Measurements from ENCODE around the gene KLHL14.

DNA sequence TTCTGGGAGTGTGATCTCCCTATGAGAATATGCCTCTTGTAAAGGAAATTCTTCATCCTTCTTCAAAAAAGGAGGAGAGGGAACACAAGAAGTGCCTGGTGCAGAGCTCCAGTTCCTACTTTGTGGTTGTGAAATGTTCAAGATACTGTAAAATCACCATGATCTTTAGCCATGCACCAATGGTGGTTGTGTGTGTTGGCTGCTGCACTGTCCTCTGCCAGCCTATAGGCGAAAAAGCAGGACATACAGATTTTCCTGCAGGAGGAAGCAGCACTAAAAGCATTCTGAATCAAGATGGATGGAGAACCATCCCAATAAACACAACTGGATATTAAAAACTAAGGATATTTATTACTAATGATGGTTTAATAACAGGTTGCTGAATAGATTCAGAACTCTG lies 6.2 kb upstream of the KLHL14 start:
- TF ChIP-seq, protein P1, sequence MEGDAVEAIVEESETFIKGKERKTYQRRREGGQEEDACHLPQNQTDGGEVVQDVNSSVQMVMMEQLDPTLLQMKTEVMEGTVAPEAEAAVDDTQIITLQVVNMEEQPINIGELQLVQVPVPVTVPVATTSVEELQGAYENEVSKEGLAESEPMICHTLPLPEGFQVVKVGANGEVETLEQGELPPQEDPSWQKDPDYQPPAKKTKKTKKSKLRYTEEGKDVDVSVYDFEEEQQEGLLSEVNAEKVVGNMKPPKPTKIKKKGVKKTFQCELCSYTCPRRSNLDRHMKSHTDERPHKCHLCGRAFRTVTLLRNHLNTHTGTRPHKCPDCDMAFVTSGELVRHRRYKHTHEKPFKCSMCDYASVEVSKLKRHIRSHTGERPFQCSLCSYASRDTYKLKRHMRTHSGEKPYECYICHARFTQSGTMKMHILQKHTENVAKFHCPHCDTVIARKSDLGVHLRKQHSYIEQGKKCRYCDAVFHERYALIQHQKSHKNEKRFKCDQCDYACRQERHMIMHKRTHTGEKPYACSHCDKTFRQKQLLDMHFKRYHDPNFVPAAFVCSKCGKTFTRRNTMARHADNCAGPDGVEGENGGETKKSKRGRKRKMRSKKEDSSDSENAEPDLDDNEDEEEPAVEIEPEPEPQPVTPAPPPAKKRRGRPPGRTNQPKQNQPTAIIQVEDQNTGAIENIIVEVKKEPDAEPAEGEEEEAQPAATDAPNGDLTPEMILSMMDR (IDR thresholded peaks at IDR 0.05): no peak
- TF ChIP-seq, protein P2, sequence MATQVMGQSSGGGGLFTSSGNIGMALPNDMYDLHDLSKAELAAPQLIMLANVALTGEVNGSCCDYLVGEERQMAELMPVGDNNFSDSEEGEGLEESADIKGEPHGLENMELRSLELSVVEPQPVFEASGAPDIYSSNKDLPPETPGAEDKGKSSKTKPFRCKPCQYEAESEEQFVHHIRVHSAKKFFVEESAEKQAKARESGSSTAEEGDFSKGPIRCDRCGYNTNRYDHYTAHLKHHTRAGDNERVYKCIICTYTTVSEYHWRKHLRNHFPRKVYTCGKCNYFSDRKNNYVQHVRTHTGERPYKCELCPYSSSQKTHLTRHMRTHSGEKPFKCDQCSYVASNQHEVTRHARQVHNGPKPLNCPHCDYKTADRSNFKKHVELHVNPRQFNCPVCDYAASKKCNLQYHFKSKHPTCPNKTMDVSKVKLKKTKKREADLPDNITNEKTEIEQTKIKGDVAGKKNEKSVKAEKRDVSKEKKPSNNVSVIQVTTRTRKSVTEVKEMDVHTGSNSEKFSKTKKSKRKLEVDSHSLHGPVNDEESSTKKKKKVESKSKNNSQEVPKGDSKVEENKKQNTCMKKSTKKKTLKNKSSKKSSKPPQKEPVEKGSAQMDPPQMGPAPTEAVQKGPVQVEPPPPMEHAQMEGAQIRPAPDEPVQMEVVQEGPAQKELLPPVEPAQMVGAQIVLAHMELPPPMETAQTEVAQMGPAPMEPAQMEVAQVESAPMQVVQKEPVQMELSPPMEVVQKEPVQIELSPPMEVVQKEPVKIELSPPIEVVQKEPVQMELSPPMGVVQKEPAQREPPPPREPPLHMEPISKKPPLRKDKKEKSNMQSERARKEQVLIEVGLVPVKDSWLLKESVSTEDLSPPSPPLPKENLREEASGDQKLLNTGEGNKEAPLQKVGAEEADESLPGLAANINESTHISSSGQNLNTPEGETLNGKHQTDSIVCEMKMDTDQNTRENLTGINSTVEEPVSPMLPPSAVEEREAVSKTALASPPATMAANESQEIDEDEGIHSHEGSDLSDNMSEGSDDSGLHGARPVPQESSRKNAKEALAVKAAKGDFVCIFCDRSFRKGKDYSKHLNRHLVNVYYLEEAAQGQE (IDR thresholded peaks at IDR 0.05): no peak
- no peak for TF ChIP-seq KDM5A (IDR thresholded peaks at IDR 0.05)

All from A549 (cell line).